Ovary (tissue), 3 donors: ENCODE results near the gene OPA1.

ENCODE experiments used
- EP300 ChIP-seq: sonication (generic); formaldehyde crosslinking; IDR thresholded peaks from one replicate; pipeline ENCODE4 v1.6.1; 2017; ENCODE audit warnings: antibody characterized with exemption
- POLR2A ChIP-seq: fragments of 450-650 bp; IDR thresholded peaks from one replicate; pipeline ENCODE4 v1.6.1; 2017; ENCODE audit warnings: antibody characterized with exemption, mild to moderate bottlenecking, moderate library complexity
- TF ChIP-seq, protein P1 (sequence below), 3 donors: fragments of 450-650 bp in 2 of 3; fragments of 200-600 bp in 1 of 3; IDR thresholded peaks; one replicate each; pipeline versions ENCODE4 v1.5.1 to v1.8.0; 2016 to 2022; ENCODE audit warnings: antibody characterized with exemption in 3 of 3, mild to moderate bottlenecking in 1 of 3
- donor health status: DM: no; HTN: no; CAD: no.

DNA sequence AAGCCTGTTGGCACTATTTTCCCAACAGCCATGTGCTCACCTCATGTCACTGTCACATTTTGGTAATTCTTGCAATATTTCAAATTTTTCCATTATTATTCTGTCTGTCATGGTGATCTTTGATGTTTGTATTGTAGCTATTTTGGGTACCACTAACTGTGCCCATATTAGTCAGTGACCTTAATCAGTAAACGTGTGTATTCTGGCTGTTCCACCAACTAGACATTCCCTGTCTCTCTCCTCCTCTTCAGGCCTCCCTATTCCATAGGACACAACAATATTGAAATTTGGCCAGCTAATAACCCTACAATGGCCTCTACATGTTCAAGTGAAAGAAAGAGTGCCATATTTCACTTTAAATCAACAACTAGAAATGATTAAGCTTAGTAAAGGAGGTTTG, 88.6 kb downstream of the OPA1 start:
- TF ChIP-seq, protein P1, sequence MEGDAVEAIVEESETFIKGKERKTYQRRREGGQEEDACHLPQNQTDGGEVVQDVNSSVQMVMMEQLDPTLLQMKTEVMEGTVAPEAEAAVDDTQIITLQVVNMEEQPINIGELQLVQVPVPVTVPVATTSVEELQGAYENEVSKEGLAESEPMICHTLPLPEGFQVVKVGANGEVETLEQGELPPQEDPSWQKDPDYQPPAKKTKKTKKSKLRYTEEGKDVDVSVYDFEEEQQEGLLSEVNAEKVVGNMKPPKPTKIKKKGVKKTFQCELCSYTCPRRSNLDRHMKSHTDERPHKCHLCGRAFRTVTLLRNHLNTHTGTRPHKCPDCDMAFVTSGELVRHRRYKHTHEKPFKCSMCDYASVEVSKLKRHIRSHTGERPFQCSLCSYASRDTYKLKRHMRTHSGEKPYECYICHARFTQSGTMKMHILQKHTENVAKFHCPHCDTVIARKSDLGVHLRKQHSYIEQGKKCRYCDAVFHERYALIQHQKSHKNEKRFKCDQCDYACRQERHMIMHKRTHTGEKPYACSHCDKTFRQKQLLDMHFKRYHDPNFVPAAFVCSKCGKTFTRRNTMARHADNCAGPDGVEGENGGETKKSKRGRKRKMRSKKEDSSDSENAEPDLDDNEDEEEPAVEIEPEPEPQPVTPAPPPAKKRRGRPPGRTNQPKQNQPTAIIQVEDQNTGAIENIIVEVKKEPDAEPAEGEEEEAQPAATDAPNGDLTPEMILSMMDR (IDR thresholded peaks at IDR 0.05): no peak
- TF ChIP-seq POLR2A (no peak), EP300 (no peak)
